HEK293 (cell line): ENCODE data around the gene USP17L13.
"Not testable (repeated sequence)": the region's sequence is repeated elsewhere in the genome, so short reads cannot be mapped to it uniquely, and the experiment has no call there.

Experiments used
- KLF16 ChIP-seq: fragments of 450-650 bp; formaldehyde crosslinking; IDR thresholded peaks from 2 replicates; pipeline ENCODE4 v1.5.1; 2017; ENCODE audit warnings: missing biosample characterization, missing genetic modification characterization
- SETDB1 ChIP-seq: IDR thresholded peaks from one replicate; pipeline ENCODE4 v1.6.1; 2017; ENCODE audit warnings: mild to moderate bottlenecking, low read length, moderate library complexity, mixed read lengths; ENCODE audit not compliant: insufficient read length
- ZNF837 ChIP-seq: fragments of 450-650 bp; formaldehyde crosslinking; IDR thresholded peaks from 2 replicates; pipeline ENCODE4 v1.5.1; 2016; ENCODE audit warnings: missing biosample characterization, missing genetic modification characterization

DNA sequence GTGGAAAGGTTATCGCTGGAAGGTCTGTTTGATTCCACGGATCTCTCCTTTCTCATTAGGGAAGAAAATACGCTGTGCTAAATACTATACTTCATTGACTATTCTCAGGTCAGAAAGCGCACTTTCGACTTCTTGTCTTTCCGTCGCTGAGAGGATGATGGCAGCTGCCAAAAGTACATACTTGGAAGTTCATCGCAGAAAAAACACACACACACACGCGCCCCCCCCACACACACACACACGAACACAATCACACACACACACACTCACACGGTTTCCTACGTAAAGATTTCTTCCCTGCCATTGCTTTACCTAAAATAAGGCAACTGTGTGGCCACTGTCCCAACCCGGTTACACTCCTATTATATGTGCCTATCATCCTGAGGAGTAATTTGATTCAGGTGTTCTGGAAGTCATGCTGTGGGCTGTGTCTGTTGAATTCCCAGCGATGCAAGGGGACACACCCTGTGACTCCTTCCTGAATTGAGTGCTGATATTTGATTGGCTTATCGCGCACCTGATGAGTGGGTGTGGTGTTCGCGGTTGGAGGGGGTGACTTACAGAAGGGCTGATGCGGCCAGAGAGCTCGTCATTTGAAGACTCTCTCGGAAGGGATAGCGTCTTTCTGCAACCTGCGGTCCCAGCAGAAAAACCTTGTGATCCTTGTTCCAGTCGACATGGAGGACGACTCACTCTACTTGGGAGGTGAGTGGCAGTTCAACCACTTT, 23.4 kb downstream of the USP17L13 start, which contains the start of gene USP17L18:
- not testable (repeated sequence) for TF ChIP-seq ZNF837 (tag by site-specific recombination); SETDB1; KLF16
